ENCODE data around the gene STMN1.

Gene STMN1

DNA sequence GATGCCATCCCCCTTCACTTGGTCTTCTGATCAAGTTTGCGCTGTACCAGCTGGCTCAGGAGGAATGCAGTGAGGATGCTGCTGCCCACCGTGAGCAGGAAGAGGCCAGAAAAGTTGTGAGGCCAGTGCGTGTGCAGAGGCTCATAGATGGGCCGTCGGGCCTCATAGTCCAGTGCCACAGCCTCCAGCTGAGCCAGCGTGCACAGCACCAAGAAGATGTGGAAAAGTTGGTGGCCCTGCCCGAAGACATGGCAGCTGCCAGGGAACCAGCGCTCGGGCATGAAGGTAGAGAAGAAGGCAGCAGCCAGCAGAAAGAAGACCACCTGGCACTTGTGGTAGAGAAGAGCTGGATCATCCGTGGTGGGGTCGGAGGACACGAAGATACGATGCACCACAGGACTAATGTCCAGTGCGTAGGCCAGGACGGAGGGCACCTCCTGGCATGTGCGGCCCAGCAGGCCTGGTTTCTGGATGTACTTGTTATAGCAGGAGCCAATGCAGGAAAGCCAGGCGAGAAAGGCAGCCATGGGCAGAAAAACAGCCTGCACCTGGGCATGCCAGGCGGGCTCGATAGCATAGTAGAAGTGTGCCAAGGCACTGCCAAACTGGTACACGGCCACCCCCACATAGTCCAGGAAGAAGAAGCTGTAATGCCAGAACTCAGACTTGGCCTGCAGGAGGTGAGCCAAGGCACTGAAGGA, 43.3 kb downstream of the STMN1 start:
- Mint-ChIP-seq H3K27me3 (no peaks in the 10 kb centered on the region), H3K4me1 (peaks cover 19 to 26% of the 10 kb centered on the region in 2 donors), H3K36me3 (peaks cover 7 to 24% of the 10 kb centered on the region in 2 donors), H3K4me3 (no peak overlapping the region), H3K27ac (no peak overlapping the region), H3K9me3 (no peaks in the 10 kb centered on the region)
- no peak for DNase-seq
- ATAC-seq (replicated peaks) = no peak

DNA sequence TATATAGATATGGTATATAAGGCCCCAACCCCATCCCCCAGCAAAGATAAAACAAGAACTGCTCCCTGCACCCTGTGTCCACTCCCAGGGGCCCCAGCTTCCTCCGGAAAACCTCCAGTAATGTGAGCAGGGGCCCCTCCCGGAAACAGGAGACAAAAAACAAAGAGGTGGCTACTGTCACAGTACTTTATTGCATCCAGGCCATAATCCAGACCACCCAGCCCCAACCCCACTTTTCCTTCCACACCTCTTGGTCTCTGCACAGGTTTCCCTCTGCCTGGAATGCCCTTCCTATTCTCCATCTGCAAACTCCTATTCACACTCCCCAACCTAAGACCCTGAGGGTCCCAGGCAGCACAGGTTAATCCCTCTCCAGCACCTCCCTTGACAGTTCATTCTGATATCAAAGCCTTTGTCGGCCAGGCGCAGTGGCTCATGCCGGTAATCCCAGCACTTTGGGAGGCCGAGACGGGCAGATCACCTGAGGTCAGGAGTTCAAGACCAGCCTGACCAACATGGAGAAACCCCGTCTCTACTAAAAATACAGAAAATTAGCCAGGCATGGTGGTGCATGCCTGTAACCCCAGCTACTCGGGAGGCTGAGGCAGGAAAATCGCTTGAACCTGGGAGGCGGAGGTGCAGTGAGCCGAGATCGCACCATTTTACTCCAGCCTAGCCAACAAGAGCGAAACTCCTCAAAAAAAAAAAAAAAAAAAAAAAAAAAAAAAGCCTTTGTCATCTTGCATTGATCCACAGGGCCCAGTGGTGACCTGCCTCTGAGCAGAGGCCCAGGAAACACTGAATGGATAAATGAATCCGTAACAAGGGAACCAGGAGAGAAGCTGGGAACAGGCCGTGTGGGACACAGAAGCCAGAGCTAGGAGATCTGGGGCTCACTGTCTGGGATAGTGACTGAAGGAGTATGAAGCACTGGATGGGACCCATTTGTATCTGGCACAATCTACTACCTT, 44.6 kb downstream of the STMN1 start:
- Mint-ChIP-seq H3K4me1 (peaks cover 19 to 26% of the 10 kb centered on the region in 2 donors), H3K4me3 (peak overlapping the region in 1 of 2 donors; percentile 3), H3K27ac (peak overlapping the region; percentile 44), H3K27me3 (no peaks in the 10 kb centered on the region), H3K9me3 (no peaks in the 10 kb centered on the region), H3K36me3 (peaks cover 7 to 17% of the 10 kb centered on the region in 2 donors)
- DNase-seq (no peak), ATAC-seq (replicated peaks) (no peak)

GRCh38 chr1:25858906-25859789, 47.1 kb downstream of the STMN1 start, which contains the start of gene AUNIP:
TSS of gene AUNIP (minus strand) at chr1:25859457. CDS start at chr1:25859357, 100 bp downstream.
- ATAC-seq (replicated peaks) (peak; percentile 91 to 94), DNase-seq (peak; percentile 90)
- peak within 1 kb of the TSS; percentile 88 to 92 for H3K4me3 Mint-ChIP-seq
- peaks cover 4 to 12% of the 10 kb centered on the region in 2 donors for H3K36me3 Mint-ChIP-seq
- H3K27ac Mint-ChIP-seq = peak within 1 kb of the TSS; percentile 92
- H3K4me1 Mint-ChIP-seq = peaks cover 19 to 26% of the 10 kb centered on the region in 2 donors
- no peaks in the 10 kb centered on the region for H3K27me3 Mint-ChIP-seq
- no peaks in the 10 kb centered on the region for H3K9me3 Mint-ChIP-seq

GRCh38 chr1:25858494-25858893, 47.7 kb downstream of the STMN1 start:
- Mint-ChIP-seq H3K27ac (peak overlapping the region; percentile 92), H3K27me3 (no peaks in the 10 kb centered on the region), H3K4me1 (peaks cover 19 to 26% of the 10 kb centered on the region in 2 donors), H3K9me3 (no peaks in the 10 kb centered on the region), H3K4me3 (peak overlapping the region; percentile 88 to 92), H3K36me3 (peaks cover 4 to 12% of the 10 kb centered on the region in 2 donors)
- no peak for ATAC-seq (replicated peaks)
- no peak for DNase-seq

GRCh38 chr1:25856856-25857255, 49.4 kb downstream of the STMN1 start:
- Mint-ChIP-seq H3K36me3 (no peaks in the 10 kb centered on the region), H3K27ac (no peak overlapping the region), H3K4me1 (peaks cover 19 to 26% of the 10 kb centered on the region in 2 donors), H3K27me3 (no peaks in the 10 kb centered on the region), H3K4me3 (no peak overlapping the region), H3K9me3 (no peaks in the 10 kb centered on the region)
- DNase-seq (no peak), ATAC-seq (replicated peaks) (no peak)

- Mint-ChIP-seq H3K27me3 (no peaks in the 10 kb centered on the region), H3K27ac (no peak overlapping the region), H3K4me3 (no peak overlapping the region), H3K36me3 (no peaks in the 10 kb centered on the region), H3K9me3 (no peaks in the 10 kb centered on the region), H3K4me1 (peaks cover 11 to 12% of the 10 kb centered on the region in 2 donors)
- DNase-seq (no peak), ATAC-seq (replicated peaks) (no peak)
Observed at GRCh38 chr1:25854554-25854953, 51.7 kb downstream of the STMN1 start.
